ENCODE data around the gene ADAMTSL5.
"Not testable (repeated sequence)": the region's sequence is repeated elsewhere in the genome, so short reads cannot be mapped to it uniquely, and the experiment has no call there.

The ADAMTSL5 gene

GRCh38 chr19:1555487-1556389 lies 42.9 kb upstream of the ADAMTSL5 start:
- DNase-seq (ENCODE audit: insufficient read length, low spot score) (no peak), FAIRE-seq (no peak)
- TF ChIP-seq, protein P1, sequence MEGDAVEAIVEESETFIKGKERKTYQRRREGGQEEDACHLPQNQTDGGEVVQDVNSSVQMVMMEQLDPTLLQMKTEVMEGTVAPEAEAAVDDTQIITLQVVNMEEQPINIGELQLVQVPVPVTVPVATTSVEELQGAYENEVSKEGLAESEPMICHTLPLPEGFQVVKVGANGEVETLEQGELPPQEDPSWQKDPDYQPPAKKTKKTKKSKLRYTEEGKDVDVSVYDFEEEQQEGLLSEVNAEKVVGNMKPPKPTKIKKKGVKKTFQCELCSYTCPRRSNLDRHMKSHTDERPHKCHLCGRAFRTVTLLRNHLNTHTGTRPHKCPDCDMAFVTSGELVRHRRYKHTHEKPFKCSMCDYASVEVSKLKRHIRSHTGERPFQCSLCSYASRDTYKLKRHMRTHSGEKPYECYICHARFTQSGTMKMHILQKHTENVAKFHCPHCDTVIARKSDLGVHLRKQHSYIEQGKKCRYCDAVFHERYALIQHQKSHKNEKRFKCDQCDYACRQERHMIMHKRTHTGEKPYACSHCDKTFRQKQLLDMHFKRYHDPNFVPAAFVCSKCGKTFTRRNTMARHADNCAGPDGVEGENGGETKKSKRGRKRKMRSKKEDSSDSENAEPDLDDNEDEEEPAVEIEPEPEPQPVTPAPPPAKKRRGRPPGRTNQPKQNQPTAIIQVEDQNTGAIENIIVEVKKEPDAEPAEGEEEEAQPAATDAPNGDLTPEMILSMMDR (IDR thresholded peaks at IDR 0.05; ENCODE audit: insufficient read depth, missing control alignments): no peak

DNA sequence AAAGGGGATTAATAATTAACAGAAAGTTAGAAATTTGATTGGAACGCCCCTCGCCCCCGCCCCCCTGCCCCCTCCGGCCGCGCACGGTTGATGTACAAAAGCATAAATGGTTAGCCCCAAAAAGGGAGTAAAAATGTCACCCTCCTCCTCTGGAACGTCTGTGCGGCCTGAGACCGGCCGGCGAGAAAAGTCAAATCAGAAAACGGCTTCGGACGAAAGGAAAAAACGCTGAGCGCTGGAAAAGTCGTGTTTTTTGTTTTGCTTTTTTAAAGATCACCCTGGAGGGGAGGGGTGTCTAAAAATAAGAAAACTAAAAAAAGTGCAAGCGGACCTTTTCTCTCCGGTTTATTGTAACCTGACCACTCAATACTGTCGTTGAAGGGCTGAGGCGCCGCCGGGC lies 42.1 kb upstream of the ADAMTSL5 start:
- DNase-seq (ENCODE audit: insufficient read length, low spot score) (no peak), FAIRE-seq (no peak)
- TF ChIP-seq, protein P1 (IDR thresholded peaks at IDR 0.05; ENCODE audit: insufficient read depth, missing control alignments): no peak

- FAIRE-seq: no peak
- TF ChIP-seq, protein P1 (IDR thresholded peaks at IDR 0.05; ENCODE audit: insufficient read depth, missing control alignments): no peak
- no peak for DNase-seq (ENCODE audit: insufficient read length, low spot score)
These were observed 40.6 kb upstream of the ADAMTSL5 start for GRCh38 chr19:1553415-1553814.

DNA sequence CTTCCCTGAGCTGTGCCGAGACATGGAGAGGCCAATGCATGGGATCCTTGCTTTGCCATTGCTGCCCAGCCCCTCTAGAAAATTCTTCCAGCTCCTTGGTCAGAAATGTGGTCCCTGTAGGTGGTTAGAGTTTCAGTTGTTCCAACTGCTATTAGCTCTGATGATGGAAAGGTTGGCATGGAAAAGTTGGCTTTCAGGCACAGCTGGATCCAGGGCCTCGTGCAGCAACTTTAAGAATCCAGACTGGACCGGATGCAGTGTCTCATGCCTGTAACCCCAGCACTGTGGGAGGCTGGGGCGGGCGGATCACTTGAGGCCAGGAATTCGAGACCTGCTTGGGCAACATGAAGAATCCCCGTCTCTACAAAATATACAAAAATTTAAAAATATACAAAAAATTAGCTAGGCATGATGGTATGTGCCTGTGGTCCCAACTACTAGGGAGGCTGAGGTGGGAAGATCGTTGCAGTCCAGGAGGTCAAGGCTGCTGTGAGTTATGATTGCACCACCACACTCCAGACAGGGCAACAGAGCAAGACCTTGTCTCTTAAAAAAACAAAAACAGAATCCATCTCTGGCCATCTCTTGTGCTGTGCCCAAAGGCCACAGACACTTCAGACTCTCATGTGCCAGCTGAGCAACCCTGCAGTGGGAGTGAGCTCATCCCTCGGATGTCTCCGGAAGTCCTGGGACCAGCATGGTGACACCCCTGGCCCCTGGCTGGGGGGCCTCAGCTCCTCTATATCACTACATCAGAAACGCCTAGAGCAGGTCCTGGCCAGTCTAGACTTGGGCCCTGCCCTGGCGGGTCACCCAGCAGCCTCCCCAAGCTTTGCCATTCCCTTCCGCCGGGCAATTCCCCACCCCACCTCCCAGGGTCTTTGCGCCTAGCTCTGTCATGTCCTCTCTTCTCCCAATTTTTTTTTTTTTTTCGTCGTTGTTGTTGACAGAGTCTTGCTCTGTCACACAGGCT lies 38.5 kb upstream of the ADAMTSL5 start:
- TF ChIP-seq, protein P1 (IDR thresholded peaks at IDR 0.05; ENCODE audit: insufficient read depth, missing control alignments): no peak
- no peak for DNase-seq (ENCODE audit: insufficient read length, low spot score)
- FAIRE-seq: no peak

DNA sequence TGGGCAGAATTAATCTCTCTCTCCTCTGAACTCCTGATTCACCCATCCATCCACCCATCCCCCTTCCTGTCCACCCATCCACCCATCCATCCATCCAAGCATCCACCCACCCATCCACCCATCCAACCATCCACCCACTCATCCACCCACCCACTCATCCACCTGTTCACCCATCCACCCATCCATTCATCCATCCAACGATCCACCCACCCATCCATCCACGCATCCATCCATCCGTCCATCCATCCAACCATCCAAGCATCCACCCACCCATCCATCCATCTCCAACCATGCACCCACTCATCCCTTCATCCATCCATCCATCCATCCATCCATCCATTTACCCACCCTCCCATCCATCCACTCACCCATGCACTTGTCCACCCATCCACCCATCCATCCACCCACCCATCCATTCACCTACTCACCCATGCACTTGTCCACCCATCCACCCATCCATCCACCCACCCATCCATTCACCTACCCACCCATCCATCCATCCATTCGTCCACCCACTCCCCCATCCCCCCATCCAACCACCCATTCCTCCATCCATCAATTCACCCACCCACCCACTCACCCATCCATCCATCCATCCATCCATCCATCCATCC lies 36.6 kb upstream of the ADAMTSL5 start:
- TF ChIP-seq, protein P1 (IDR thresholded peaks at IDR 0.05; ENCODE audit: insufficient read depth, missing control alignments): no peak
- FAIRE-seq (no peak), DNase-seq (ENCODE audit: insufficient read length, low spot score) (no peak)

DNA sequence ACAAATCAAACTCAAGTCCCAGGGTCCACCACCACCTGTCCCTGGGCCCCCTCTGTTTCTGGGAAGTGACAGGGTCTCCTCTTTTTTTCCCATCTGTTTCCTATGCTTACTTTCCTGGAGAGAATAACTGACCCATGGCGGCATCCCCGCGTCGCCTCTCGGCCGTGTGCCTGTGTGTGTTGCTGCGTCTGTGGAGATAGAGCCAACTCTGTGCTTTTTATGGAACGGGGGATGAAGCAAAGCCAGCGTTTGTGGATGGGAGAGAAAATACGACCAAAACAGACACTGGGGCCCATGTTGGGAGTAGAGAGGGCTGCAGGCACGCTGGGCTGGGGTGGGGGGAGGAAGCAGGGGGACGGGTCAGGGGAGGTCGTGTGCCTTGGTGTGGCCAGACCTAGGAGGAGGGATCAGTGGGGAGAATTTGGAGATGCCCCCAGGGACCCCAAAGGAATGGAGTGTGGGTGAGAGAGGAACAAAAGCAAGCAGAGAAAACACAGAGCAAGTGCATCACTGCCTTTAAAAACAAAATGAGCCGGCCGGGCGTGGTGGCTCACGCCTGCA lies 27.6 kb upstream of the ADAMTSL5 start:
- TF ChIP-seq, protein P1 (IDR thresholded peaks at IDR 0.05; ENCODE audit: insufficient read depth, missing control alignments): no peak
- FAIRE-seq (no peak), DNase-seq (ENCODE audit: insufficient read length, low spot score) (no peak)

GRCh38 chr19:1539749-1540148 lies 26.9 kb upstream of the ADAMTSL5 start:
- FAIRE-seq; DNase-seq (ENCODE audit: insufficient read length, low spot score): not testable (repeated sequence)

Data from D721Med (cell line).